ENCODE measurements around the gene SGPP2.

Gene SGPP2

GRCh38 chr2:222470802-222471468, 46.6 kb downstream of the SGPP2 start:
- DNase-seq (ENCODE audit: low read depth) = no peak

DNA sequence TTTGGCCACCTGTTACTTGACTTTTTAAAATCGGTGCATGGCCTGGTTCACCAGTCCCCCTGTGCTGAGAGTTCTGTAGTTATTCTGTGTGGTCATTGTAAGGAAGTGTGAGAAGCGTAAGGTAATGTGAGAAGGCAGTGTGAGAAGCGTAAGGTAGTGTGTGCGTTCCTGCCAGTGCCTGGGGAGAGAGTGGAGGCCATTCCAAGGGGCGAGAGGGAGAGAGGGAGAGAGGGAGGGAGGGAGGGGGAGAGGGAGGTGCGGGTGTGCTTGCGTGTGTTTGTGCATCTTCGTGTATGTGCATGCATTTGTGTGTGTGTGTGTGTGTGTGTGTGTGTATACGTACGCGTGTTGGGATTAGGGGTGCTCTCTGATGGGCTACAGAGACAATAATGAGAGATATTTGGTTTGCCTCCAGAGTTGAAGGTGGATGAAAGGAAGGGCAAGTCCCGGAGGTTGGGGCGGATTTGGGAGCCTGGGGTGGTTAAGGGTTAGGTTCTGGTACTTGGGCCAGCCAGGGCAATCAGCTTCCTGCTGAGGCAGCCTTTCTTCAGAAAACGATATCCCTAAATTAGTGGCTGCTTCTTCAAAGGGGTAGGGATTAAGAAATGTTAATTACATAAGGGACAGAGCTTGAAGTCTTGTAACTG, 53.7 kb downstream of the SGPP2 start:
- DNase-seq (ENCODE audit: low read depth) = no peak

DNA sequence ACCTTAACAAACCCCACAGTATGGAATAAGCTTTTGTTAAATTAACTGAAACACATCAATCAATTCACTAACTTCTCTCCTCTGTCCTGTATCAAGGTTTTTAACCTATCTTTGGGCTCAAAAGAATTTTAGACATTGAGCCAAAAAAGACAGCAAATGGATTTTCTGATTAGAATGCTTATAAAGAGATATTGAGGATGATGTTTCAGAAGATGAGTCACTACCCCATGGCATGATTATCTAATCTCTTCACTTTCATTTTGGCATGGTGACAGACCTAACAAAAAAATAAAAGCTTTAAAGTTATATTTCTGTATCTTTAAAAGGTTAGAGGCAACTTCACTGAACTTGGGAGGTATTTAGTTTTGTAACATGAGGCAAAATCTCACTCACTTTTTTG, 55.5 kb downstream of the SGPP2 start:
- no peak for DNase-seq (ENCODE audit: low read depth)

DNA sequence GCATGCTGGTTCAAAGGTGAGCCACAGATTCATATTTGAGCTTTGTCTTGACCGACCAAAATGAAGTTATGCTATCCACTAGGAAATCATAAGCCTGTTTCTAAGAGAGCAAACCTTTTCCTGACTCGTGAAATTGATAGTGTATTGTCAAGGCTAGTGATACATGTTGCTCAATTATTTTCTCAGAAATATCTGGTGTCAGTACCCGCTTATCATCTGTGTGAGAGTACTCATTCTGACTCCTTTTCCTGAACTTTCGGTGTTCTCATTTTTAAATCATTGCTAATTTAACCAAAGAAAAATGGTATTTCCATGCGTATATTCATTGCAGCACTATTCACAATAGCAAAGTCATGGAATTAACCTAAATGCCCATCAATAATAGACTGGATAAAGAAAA, 56.2 kb downstream of the SGPP2 start:
- no peak for DNase-seq (ENCODE audit: low read depth)

- DNase-seq (ENCODE audit: low read depth) = no peak
These were observed 57.6 kb downstream of the SGPP2 start for GRCh38 chr2:222481941-222482340.

GRCh38 chr2:222483513-222484039, 59.2 kb downstream of the SGPP2 start:
- no peak for DNase-seq (ENCODE audit: low read depth)

GRCh38 chr2:222485367-222486211, 61.2 kb downstream of the SGPP2 start:
- no peak for DNase-seq (ENCODE audit: low read depth)

DNA sequence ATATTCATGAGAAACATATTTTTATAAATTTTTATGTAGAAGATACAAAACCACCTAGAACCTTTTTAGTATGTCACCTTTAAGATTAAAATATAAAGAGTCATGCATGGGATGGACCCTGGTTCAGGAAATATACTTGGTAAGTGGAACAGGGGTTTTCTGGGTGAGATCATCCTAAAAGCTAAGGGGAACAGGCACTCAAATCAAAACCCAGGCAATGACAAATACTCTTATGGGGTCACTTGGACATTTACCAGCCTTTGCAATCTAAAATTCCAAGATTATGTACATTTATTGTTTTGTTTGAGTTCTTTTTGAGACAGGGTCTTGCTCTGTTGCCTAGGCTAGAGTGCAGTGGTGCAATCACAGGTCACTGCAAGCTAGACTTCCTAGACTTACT, 65.8 kb downstream of the SGPP2 start:
- DNase-seq (ENCODE audit: low read depth) = no peak

DNA sequence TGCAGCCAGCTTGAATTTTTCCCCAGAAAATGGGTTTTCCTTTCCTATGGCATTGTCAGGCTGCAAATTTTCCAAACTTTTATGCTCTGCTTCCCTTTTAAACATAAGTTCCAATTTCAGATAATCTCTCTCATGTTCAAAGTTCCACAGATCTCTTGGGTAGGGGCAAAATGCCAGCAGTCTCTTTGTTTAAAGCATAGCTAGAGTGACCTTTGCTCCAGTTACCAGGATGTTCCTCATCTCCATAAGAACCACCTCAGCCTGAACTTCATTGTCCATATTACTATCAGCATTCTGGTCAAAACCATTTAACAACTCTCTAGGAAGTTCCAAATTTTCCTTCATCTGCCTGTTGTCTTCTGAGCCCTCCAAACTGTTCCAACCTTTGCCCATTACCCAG, 68.3 kb downstream of the SGPP2 start:
- DNase-seq (ENCODE audit: low read depth) = no peak

- DNase-seq (ENCODE audit: low read depth) = no peak
These were observed 69.9 kb downstream of the SGPP2 start for GRCh38 chr2:222494104-222494739.

DNA sequence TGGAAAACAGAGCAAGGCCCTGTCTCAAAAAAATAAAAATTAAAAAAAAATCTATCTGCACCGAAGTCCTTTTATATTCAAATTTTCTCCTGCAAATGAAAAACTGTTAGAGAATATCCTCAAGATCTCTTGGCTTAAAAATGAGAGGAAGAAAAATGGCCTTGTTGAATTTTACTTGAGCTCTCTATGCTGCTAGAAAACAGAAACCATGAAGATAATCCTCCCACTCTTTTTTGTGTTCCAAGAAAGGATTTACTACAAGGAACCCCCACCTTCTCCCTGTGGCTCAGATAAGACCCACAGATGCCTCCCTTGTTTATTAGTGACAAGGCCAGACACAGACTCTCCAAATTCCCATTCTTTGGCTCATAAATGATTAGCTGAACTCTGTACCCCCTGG, 71.0 kb downstream of the SGPP2 start:
- no peak for DNase-seq (ENCODE audit: low read depth)

- DNase-seq (ENCODE audit: low read depth) = no peak
These were observed 74.9 kb downstream of the SGPP2 start for GRCh38 chr2:222499226-222499625.

DNA sequence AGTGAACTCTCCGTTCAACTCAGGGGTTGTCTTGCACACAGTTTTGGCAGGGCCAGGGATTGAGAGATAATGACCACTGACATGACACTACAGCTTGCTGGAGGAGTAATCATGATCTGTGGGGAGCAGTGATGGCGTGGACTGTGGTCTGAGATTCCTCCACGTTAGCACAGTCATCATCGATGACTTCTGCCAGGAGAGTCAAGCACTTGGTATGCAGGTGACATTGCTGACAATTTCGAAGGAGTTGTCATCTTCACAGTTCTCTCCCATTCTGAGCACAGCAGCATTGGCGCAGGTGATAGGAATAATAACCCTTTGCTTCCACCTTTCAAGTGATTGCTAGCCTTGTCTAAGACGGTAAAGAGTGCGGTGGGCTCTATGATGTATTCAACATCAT, 79.8 kb downstream of the SGPP2 start:
- no peak for DNase-seq (ENCODE audit: low read depth)

DNA sequence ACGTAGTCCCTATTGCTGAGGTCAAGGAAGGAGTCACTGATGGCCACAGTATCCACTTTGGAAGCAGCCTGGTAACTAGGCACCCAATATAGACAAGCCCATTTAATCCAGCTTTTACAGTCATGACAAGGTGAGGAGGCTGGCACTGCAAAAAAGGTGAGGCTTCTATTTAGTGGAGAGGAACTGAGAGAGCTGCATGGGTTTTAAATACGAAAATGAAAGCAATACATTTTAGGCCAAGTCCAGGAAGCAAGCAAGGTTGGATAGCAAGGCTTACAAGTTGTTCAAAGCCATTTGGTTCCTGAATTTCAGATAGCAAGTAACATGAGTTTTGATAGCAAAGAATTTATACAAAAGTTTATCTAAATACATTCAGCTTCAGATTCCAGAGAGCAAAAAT, 80.4 kb downstream of the SGPP2 start:
- DNase-seq (ENCODE audit: low read depth) = no peak

DNA sequence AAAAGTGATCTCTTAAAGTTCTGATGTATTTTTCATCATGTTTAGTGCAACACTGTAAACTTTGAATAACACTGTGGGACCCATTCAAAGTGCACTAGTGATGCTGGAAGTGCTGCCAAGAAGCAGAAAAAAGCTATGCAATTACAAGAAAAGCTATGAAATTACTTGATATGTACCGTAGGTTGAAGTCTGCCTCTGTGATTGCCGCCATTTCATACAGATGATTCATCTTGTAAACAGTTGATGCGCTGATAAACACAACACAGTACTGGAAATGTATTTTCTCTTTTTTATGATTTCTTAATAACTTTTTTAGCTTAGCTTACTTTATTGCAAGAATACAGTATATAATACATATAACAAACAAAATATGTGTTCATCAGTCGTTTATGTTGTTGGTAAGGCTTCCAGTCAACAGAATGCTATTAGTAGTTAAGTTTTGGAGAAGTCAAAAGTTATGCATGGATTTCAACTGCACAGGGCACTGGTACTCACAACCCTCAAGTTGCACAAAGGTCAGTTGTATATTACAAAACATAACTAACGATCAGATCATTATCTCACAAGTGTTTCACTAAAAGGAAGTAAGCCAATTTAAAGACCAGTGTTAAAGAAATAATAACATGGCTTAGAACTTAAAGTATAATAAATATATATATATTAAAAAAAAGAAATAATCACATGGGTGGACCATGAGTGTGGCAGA, 82.0 kb downstream of the SGPP2 start:
- DNase-seq (ENCODE audit: low read depth) = no peak

- DNase-seq (ENCODE audit: low read depth) = no peak
These were observed 90.6 kb downstream of the SGPP2 start for GRCh38 chr2:222514901-222515300.

DNA sequence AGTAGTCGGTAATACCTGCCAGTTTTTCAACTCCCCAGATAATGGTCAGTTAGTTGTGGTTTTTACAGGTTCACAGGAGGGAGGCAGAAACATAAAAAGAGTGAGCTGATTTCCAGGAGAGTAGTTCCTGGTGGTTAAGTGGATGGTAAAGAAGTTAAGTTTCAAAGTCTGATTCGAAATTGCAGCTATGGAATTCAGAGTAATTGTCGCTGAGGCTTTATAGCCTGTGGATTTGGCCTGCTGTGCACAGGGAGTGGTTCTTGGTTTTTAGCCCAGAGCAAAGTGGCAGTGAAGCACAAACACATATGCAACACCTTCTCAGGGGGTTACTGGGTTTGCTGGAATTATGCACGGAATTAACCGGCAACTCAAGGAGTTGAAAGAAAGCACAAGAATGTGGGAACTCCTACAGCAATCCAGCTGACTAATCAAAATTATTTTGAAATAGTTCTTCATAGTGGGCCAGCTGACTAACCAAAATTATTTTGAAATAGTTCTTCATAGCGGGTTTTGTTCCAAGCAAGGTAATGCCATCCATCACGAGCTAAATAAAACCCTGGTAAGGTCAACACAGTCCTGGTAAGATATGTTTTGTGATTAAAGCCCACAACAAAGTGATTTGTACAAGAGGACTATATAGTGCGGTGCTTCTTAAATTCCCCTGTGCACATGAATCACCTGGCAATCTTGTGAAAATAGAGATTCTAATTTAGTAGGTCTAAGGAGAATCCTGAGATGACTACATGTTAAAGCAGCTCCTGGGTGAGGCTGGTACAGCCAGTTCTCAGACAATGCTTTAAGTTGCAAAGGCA, 94.4 kb downstream of the SGPP2 start:
- no peak for DNase-seq (ENCODE audit: low read depth)

DNA sequence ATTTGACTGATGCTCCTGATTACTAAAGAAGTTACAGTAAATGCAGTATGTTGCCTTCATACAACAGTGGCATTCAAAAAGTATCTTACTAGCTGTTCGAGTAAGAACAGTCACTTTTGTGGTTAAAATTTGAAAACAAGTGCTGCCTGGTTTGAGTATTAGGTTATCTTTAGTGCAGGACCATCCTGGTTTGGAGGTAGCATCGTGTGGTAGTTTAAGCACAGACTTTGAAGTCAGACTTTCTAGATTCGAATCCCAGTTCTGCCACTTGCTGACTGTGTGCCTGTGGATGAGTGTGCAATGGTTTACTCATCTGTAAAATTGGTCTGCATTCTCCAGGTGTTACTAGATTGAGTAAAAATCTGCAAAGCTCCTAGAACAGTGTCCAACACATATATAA, 96.8 kb downstream of the SGPP2 start:
- no peak for DNase-seq (ENCODE audit: low read depth)

- no peak for DNase-seq (ENCODE audit: low read depth)
These were observed 97.7 kb downstream of the SGPP2 start for GRCh38 chr2:222522082-222522481.

DNA sequence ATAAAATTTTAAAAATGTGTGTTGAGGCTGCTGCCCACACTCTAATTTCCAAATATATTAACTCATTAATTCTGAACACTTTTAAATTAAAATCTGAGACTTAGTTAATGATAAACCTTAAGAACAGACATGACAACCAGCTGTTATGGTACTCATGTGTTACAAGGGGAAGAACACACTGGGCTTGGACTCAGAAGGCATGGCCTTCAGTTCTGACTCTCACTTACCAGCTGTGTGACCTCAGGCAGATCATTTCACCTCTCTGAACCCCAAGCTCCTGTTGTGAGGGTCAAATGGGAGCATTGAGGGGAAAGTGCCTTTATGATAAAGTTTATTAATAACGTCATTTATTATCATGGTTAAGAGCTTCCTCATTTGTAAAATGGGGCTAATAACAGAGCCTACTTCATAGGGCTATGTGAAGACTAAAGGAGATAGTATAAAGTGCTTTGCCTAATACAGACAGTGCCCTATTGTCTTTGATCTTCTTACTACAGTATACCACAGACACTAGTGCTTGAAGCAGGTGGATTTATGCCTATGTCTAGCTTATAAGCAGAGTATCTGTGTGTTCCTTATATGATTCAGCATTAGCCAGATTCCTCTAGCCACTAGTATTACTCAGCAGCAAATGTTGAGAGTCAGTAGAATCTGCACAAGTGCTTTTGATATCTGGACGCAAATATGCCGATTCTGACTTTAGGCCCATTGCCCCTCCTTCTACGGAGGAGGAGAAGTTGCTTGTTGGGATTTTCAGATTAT, 99.6 kb downstream of the SGPP2 start:
- no peak for DNase-seq (ENCODE audit: low read depth)
